ENCODE results near the gene ST14. TPM values are rescaled to one million over a fixed set of nuclear protein-coding genes. Genes with fewer than 3 reads are reported as not detected.

ST14 gene
- total RNA-seq, 1 donor from 2014 or later, result 22.6 TPM

GRCh38 chr11:130206141-130206540, 46.6 kb downstream of the ST14 start:
- H3K4me1 Mint-ChIP-seq, result peaks cover 29% of the 10 kb centered on the region
- ChIA-PET CTCF (no interaction called here), POLR2A (no interaction called here)
- H3K4me3 Mint-ChIP-seq, result no peak overlapping the region
- H3K27ac Mint-ChIP-seq, result no peak overlapping the region
- no peak for DNase-seq
- TF ChIP-seq CTCF (IDR thresholded peaks at IDR 0.05), result no peak
- H3K9me3 Mint-ChIP-seq, result no peaks in the 10 kb centered on the region
- no peak for ATAC-seq (ENCODE audit: low read depth)
- H3K36me3 Mint-ChIP-seq (ENCODE audit: low read depth), result peaks cover 50% of the 10 kb centered on the region
- intact Hi-C loops (cut with micrococcal nuclease), result no loop called here
- no peaks in the 10 kb centered on the region for H3K27me3 Mint-ChIP-seq

GRCh38 chr11:130208241-130209127, 48.9 kb downstream of the ST14 start:
- intact Hi-C loops (cut with micrococcal nuclease), result no loop called here
- Mint-ChIP-seq H3K9me3 (no peaks in the 10 kb centered on the region), H3K36me3 (ENCODE audit: low read depth) (peaks cover 41% of the 10 kb centered on the region), H3K4me3 (no peak overlapping the region), H3K27ac (no peak overlapping the region), H3K27me3 (no peaks in the 10 kb centered on the region), H3K4me1 (peaks cover 15% of the 10 kb centered on the region)
- POLR2A ChIA-PET, result interaction anchor here (0.9 kb wide), 1 partner anchor 58 kb away, joined by 3 read pairs; no protein-coding TSS in a partner anchor
- CTCF ChIA-PET, result interaction anchor here (1.1 to 1.5 kb wide), 2 partner anchors 224 to 654 kb away, joined by 3 read pairs; no protein-coding TSS in a partner anchor
- DNase-seq (no peak), ATAC-seq (ENCODE audit: low read depth) (no peak)
- TF ChIP-seq CTCF (IDR thresholded peaks at IDR 0.05), result no peak

- H3K36me3 Mint-ChIP-seq (ENCODE audit: low read depth), result peaks cover 36% of the 10 kb centered on the region
- no peaks in the 10 kb centered on the region for H3K9me3 Mint-ChIP-seq
- H3K27me3 Mint-ChIP-seq, result no peaks in the 10 kb centered on the region
- no peak overlapping the region for H3K27ac Mint-ChIP-seq
- DNase-seq (no peak), ATAC-seq (ENCODE audit: low read depth) (no peak)
- H3K4me3 Mint-ChIP-seq, result no peak overlapping the region
- H3K4me1 Mint-ChIP-seq, result peaks cover 8% of the 10 kb centered on the region
- ChIA-PET POLR2A (no interaction called here), CTCF (interaction anchor here (1.1 to 1.5 kb wide), 3 partner anchors 223 to 653 kb away, joined by 3 to 4 read pairs (median 3); no protein-coding TSS in a partner anchor)
- intact Hi-C loops (cut with micrococcal nuclease), result no loop called here
- no peak for TF ChIP-seq CTCF (IDR thresholded peaks at IDR 0.05)
These were observed 49.7 kb downstream of the ST14 start for GRCh38 chr11:130209128-130209932.

GRCh38 chr11:130209954-130210854, 50.6 kb downstream of the ST14 start:
- intact Hi-C loops (cut with micrococcal nuclease), result no loop called here
- CTCF ChIA-PET, result interaction anchor here (1.1 to 1.5 kb wide), 2 partner anchors 225 to 652 kb away, joined by 3 to 4 read pairs; no protein-coding TSS in a partner anchor
- peaks cover 8% of the 10 kb centered on the region for H3K4me1 Mint-ChIP-seq
- ATAC-seq (ENCODE audit: low read depth) (no peak), DNase-seq (no peak)
- POLR2A ChIA-PET, result no interaction called here
- TF ChIP-seq CTCF (IDR thresholded peaks at IDR 0.05), result no peak
- no peak overlapping the region for H3K27ac Mint-ChIP-seq
- no peaks in the 10 kb centered on the region for H3K9me3 Mint-ChIP-seq
- no peaks in the 10 kb centered on the region for H3K27me3 Mint-ChIP-seq
- H3K4me3 Mint-ChIP-seq, result no peak overlapping the region
- peaks cover 36% of the 10 kb centered on the region for H3K36me3 Mint-ChIP-seq (ENCODE audit: low read depth)
